D341Med (cell line): ENCODE measurements around the gene DDX31.
"Not testable (repeated sequence)": the region's sequence is repeated elsewhere in the genome, so short reads cannot be mapped to it uniquely, and the experiment has no call there.

ENCODE experiments used
- DNase-seq: peaks from one replicate; pipeline ENCODE4 v3.0.0; 2012; ENCODE audit warnings: low spot score

The DDX31 gene

GRCh38 chr9:132578367-132578932 lies 91.3 kb downstream of the DDX31 start:
- DNase-seq, result no peak

- no peak for DNase-seq
Measured at GRCh38 chr9:132577119-132577518, 92.7 kb downstream of the DDX31 start.

- no peak for DNase-seq
Measured at GRCh38 chr9:132575811-132576210, 94.0 kb downstream of the DDX31 start.

GRCh38 chr9:132575005-132575609 lies 94.7 kb downstream of the DDX31 start:
- peak; percentile 89 for DNase-seq

GRCh38 chr9:132572921-132573320 lies 96.9 kb downstream of the DDX31 start:
- no peak for DNase-seq

DNA sequence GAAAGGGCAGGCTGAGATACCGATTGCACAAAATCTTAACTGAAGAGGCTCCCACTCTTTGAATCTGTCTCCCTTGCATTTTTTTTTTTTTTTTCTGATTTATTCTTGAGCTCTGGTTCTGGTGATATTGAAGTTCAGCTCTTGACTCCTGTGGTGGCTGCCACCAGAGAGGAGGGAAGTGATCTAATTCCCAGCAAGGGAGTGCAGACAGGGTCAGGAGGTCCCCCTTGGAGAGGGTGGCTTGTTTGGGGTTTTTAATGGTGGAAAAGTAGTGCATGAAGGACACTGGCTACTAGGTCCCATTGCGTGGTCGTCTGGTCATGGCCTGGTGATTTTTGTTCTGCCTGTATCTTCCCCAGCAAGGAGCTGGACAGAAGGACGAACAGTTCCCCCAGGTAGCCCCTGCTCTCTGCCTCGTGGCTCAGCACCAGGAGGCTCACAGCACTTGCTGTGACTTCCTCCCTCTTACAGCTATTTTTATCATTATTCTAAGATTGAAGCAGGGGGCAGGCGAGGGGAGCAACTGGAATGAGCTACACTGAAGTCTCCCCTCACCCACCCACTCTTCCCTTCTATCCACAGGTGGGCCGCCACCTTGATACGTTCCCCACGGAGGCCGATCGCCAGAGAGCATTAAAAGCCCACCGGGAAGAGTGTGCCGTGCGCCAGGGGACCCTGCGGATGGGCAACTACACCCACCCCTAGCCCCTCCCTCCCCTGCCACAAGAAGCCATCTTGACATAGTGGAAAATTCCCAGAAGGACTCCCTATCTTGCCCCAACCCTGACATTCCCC lies 97.8 kb downstream of the DDX31 start:
- no peak for DNase-seq

GRCh38 chr9:132568787-132569186 lies 101.0 kb downstream of the DDX31 start:
- DNase-seq, result not testable (repeated sequence)

DNA sequence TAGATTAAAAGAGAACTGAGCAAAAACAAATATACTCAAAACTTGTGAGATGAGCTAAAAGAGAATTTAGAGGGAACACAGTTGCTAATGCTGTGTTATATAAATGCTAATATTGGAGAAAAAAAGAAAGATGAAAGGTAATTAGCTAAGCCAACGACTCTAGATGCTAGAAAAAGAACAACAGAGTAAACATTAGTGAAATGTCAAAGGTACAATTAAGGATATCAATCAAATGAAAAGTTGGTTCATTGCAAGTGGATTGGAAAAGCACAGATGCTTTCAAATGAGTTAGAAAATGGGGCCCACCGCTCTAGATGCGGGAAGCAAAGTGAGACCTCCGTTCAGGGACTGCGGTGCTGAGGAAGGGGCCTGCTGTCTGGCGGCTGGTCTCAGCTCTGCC lies 105.3 kb downstream of the DDX31 start:
- no peak for DNase-seq

DNA sequence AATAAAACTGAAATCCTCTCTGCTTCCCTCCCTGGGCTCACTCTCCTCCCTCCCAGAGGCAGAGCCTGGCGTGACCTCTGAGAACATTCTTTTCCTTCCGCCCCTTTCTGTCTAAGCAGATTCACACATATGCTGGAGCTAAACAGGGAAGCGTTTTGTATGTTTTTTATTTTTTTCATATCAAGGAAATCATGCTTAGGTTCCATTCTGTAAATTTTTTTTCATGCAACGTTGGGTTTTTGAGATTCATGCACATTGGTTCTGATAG lies 107.5 kb downstream of the DDX31 start:
- no peak for DNase-seq

- DNase-seq, result no peak
Measured at GRCh38 chr9:132560616-132561202, 109.1 kb downstream of the DDX31 start.

GRCh38 chr9:132559711-132560110 lies 110.1 kb downstream of the DDX31 start:
- DNase-seq, result no peak

DNA sequence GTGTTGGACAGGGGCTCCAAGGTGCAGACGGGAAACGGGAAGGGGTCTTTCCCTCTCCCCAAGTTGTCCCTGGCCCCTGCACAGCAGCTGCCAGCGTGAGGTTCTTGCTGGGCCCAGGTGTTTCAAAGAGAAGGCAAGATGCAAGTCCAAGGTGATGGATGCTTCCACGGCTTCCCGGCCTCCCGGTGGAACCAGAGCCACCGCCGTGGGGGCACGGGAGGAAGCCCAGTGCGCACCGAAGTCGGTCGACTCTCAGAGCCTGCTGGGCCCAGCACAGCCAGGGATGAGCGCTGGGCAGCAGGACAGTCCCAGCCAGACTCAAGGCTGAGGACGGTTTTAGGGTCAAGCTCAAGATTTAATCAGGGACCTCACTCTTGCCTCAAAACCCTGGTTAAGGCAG lies 112.6 kb downstream of the DDX31 start:
- DNase-seq, result no peak

DNA sequence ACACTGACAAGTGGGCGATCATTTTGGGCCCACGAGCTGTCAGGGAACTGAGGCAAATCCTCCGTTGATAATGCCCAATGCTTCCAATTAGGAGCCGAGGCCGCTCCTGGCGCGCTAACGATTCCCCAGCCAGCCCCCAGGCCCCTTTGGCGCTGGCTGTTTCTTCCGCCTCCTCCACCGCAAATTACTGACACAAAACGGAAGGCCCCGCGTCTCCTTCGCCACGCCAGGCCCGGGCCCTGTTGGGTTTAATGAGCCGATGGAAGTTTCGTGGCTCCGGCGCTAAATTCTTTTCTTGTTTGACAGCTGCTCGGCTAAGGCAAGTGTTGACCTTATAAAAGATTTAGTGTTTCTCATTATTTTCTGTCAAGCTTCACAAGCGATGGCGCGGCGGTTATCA lies 113.1 kb downstream of the DDX31 start:
- no peak for DNase-seq

DNA sequence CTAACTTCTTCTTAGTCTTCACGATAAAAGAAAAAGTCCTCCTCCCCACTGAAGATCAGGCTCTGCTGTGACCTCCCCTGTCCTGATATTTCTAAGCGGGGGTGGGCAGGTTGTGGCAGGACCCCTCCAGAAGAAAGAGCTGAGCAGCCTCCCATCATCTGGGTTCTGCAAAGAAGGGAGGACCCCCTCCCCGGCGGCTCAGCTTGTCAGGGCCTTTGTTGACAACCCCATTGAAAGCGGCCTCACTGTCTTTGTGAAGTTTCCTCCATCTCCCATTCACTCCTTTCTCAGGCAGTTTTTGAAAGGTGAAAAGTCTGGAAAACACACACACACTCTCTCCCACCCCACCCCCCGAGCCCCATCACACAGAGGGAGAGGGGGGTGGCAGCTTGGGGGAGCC lies 113.5 kb downstream of the DDX31 start:
- no peak for DNase-seq

GRCh38 chr9:132555528-132555927 lies 114.3 kb downstream of the DDX31 start:
- no peak for DNase-seq

DNA sequence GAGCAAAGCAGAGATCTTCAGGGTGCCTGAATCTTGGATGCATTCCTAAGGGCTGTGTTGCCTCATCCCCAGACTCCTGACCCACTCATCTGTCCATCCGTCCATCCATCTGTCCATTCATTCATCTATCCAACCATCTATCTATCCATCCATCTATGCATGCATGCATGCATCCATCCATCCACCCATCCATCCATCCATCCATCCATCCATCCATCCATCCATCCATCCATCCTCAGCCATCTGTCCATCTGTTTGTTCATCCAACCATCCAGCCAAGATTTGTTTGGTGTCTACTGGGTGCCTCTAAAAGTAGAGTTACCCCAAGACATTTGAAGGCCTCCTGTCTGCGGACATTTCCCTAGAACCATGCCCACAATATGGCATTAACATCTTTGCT lies 115.0 kb downstream of the DDX31 start:
- DNase-seq, result no peak

DNA sequence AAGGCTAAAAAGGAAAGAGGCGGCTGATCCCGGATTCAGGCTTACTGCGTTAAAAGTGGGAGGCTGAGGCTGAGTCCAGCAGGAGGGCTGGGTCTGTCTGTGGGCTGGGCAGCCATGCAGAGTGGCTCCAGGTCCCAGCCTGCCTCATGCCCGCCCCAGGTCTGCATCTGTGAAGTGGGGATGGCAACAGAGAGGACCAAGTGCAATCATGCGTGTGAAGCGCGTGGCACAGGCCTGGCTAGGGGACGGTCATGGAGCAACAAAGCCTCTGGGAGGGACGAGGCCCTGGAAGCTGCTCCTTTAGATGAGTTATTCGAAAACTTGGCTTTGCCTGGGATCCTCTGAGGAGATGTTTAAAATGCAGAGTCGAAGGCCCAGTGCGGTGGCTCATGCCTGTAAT lies 117.7 kb downstream of the DDX31 start:
- DNase-seq, result no peak

DNA sequence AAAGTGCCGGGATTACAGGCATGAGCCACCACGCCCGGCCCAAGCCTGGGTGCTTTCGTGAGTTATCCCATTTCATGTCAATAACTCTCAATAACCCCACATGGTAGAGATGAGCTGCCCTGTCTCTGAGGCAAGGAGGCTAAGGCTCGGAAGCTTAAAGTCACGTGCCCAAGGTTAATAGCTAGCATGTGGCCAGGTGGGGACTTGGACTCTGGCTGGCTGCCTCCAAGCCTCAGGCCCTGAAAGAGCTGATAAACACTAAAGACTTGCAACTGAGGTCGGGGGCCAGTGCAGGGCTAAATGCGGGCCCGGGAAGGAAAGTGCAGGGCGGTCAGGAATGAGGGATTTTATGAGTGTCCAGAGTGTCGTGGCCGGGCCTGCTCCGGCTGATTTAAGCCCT lies 118.2 kb downstream of the DDX31 start:
- DNase-seq, result no peak

DNA sequence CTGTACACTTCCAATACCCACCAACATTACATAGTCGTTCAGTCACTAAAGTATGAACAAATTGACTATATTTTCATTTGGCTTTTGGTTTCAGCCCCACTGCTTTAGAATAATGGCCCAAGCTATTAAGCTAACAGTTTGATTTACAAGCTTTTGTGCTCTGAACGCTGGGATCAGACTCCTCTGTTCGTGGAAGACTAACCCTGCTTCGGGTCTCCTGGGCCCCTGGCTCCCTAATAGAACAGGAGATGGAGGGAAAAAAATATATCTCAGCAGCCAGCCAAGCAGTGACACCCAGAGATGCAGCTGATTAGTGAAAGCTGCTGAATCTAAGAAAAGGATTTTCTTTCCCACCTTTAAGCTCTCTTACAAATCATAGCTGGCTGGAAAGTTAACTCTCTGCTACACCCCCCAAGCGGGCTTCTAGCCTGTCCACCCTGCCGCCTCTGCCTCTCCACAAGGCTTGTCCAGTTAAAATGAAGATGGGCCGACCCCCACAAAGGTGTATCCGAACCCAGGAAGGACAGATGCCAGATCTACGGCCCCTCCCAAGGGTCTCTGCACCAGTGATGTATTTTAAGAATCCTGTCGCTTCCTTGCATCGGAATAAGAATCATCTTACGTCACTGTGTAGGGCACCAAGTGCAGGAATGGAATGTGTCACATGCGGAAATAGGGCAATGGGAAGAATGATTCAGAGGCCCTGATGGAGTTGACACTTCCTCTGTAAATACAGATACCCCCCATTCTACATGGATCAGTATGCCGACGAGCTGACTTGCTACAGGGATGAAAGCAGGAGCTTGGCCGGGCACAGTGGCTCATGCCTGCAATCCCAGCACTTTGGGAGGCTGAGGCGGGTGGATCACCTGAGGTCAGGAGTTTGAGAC lies 120.8 kb downstream of the DDX31 start:
- no peak for DNase-seq

DNA sequence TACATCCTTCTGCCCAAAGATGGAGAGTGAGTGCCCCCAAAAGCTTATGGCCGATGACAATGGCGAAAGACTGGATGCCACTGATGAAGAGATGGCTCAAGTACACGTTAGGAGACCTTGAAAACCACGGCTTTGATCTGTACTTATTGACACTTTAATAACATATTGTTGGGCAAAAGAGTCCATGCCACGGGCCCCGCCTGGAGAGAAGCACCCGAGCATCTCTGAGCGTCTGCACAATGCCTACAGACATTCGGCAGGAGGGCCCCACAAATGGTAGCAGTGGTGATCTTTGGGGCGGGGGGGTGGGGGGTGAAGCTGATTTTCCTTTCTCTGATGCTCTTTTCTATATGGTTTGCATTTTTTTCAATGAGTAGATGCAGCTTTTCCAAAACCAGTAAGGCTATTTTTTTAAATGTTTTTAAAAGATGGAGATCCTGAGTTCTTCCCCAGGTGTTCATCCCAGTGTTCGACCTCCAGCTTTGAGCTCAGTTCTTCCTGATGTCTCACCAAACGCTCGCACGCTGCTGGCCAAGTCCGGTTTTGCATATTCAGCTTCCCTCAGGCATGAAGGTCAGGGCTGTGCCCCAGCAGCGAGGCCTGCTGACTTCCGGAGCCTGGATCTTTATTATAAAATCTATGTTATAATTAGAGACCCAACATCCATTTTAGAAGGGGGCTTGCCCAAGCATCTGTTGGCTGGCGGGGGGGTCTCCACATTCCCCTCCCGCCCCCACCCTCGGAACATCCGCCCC lies 121.6 kb downstream of the DDX31 start:
- DNase-seq, result no peak

- DNase-seq, result no peak
Measured at GRCh38 chr9:132547436-132547835, 122.3 kb downstream of the DDX31 start.

- DNase-seq, result no peak
Measured at GRCh38 chr9:132547052-132547431, 122.7 kb downstream of the DDX31 start.
